ENCODE measurements around the gene SLC2A6.

Gene SLC2A6

GRCh38 chr9:133483611-133484010 is 4.7 kb upstream of the SLC2A6 start:
- no peak for TF ChIP-seq CTCF (conservative IDR thresholded peaks at IDR 0.05; ENCODE audit: low read depth, low read length)
- no peak overlapping the region for H3K4me3 ChIP-seq (ENCODE audit: low read depth, low read length)
- DNase-seq (ENCODE audit: low read depth): no peak

- TF ChIP-seq CTCF (conservative IDR thresholded peaks at IDR 0.05; ENCODE audit: low read depth, low read length): no peak
- DNase-seq (ENCODE audit: low read depth): peak; percentile 28
- H3K4me3 ChIP-seq (ENCODE audit: low read depth, low read length): peak overlapping the region; percentile 71
Observed at GRCh38 chr9:133477992-133478850, 678 bp downstream of the SLC2A6 start.

DNA sequence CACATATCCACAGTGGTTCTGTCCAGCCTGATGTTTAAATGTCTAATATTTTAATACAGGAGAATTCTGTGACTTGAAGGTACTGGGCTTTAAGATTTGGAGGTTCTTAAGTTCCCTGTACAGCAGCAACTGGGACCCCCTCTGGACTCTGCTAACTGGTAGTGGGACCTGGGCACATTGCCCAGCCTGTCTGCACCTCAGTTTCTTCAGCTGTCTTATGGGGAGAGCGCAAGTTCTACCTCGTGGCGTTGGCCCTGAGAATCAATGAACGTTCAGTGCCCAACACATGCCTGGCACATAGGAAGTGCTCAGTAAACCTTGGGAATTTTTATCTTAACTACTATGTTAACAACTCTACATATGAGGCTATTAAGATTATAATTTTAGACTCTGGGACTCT is 1.4 kb downstream of the SLC2A6 start:
- H3K4me3 ChIP-seq (ENCODE audit: low read depth, low read length): no peak overlapping the region
- TF ChIP-seq CTCF (conservative IDR thresholded peaks at IDR 0.05; ENCODE audit: low read depth, low read length): no peak

GRCh38 chr9:133476941-133477340 is 2.0 kb downstream of the SLC2A6 start:
- no peak for TF ChIP-seq CTCF (conservative IDR thresholded peaks at IDR 0.05; ENCODE audit: low read depth, low read length)
- H3K4me3 ChIP-seq (ENCODE audit: low read depth, low read length): no peak overlapping the region
- no peak for DNase-seq (ENCODE audit: low read depth)

More for the DNA sequence above, 1.4 kb downstream of the SLC2A6 start:
- DNase-seq (ENCODE audit: low read depth): no peak

- H3K4me3 ChIP-seq (ENCODE audit: low read depth, low read length): no peak overlapping the region
- TF ChIP-seq CTCF (conservative IDR thresholded peaks at IDR 0.05; ENCODE audit: low read depth, low read length): no peak
- peak; percentile 68 for DNase-seq (ENCODE audit: low read depth)
Observed at GRCh38 chr9:133476036-133476931, 2.6 kb downstream of the SLC2A6 start.

- H3K4me3 ChIP-seq (ENCODE audit: low read depth, low read length): no peak overlapping the region
- no peak for TF ChIP-seq CTCF (conservative IDR thresholded peaks at IDR 0.05; ENCODE audit: low read depth, low read length)
- DNase-seq (ENCODE audit: low read depth): no peak
Observed at GRCh38 chr9:133475292-133476012, 3.4 kb downstream of the SLC2A6 start.
